ENCODE data around the gene FIGNL1. TPM values are rescaled to one million over a fixed set of nuclear protein-coding genes. Genes with fewer than 3 reads are reported as not detected.

The FIGNL1 gene
- total RNA-seq, 1 donor from 2014 or later, result 25.4 TPM

GRCh38 chr7:50412973-50413372, 37.2 kb downstream of the FIGNL1 start:
- H3K9me3 Mint-ChIP-seq, result no peaks in the 10 kb centered on the region
- DNase-seq (ENCODE audit: low spot score in 2 of 2, unreplicated experiment in 2 of 2), result no peak
- H3K4me3 Mint-ChIP-seq, result no peak overlapping the region
- H3K27ac Mint-ChIP-seq, result no peak overlapping the region
- TF ChIP-seq CTCF (IDR thresholded peaks at IDR 0.05; ENCODE audit: unreplicated experiment), result no peak
- H3K27me3 Mint-ChIP-seq (ENCODE audit: low read depth), result peaks cover 11% of the 10 kb centered on the region
- no peaks in the 10 kb centered on the region for H3K36me3 Mint-ChIP-seq
- no peaks in the 10 kb centered on the region for H3K4me1 Mint-ChIP-seq

GRCh38 chr7:50411332-50411731, 38.8 kb downstream of the FIGNL1 start:
- no peak overlapping the region for H3K27ac Mint-ChIP-seq
- H3K4me3 Mint-ChIP-seq, result no peak overlapping the region

GRCh38 chr7:50409856-50410745, 40.0 kb downstream of the FIGNL1 start:
- no peak for DNase-seq (ENCODE audit: low spot score in 2 of 2, unreplicated experiment in 2 of 2)
- H3K4me3 Mint-ChIP-seq, result no peak overlapping the region
- no peaks in the 10 kb centered on the region for H3K36me3 Mint-ChIP-seq
- H3K4me1 Mint-ChIP-seq, result no peaks in the 10 kb centered on the region
- TF ChIP-seq CTCF (IDR thresholded peaks at IDR 0.05; ENCODE audit: unreplicated experiment), result no peak
- peaks cover 33% of the 10 kb centered on the region for H3K27me3 Mint-ChIP-seq (ENCODE audit: low read depth)
- H3K27ac Mint-ChIP-seq, result no peak overlapping the region
- H3K9me3 Mint-ChIP-seq, result no peaks in the 10 kb centered on the region

More at GRCh38 chr7:50411332-50411731, 38.8 kb downstream of the FIGNL1 start:
- no peak for DNase-seq (ENCODE audit: low spot score in 2 of 2, unreplicated experiment in 2 of 2)
- no peak for TF ChIP-seq CTCF (IDR thresholded peaks at IDR 0.05; ENCODE audit: unreplicated experiment)
- no peaks in the 10 kb centered on the region for H3K36me3 Mint-ChIP-seq
- H3K9me3 Mint-ChIP-seq, result no peaks in the 10 kb centered on the region
- peaks cover 27% of the 10 kb centered on the region for H3K27me3 Mint-ChIP-seq (ENCODE audit: low read depth)
- H3K4me1 Mint-ChIP-seq, result no peaks in the 10 kb centered on the region

GRCh38 chr7:50406935-50407334, 43.2 kb downstream of the FIGNL1 start:
- no peak for DNase-seq (ENCODE audit: low spot score in 2 of 2, unreplicated experiment in 2 of 2)
- H3K27me3 Mint-ChIP-seq (ENCODE audit: low read depth), result peaks cover 51% of the 10 kb centered on the region
- H3K36me3 Mint-ChIP-seq, result no peaks in the 10 kb centered on the region
- TF ChIP-seq CTCF (IDR thresholded peaks at IDR 0.05; ENCODE audit: unreplicated experiment), result no peak
- H3K4me3 Mint-ChIP-seq, result no peak overlapping the region
- no peak overlapping the region for H3K27ac Mint-ChIP-seq
- H3K4me1 Mint-ChIP-seq, result no peaks in the 10 kb centered on the region
- no peaks in the 10 kb centered on the region for H3K9me3 Mint-ChIP-seq

GRCh38 chr7:50405221-50405620, 44.9 kb downstream of the FIGNL1 start:
- no peaks in the 10 kb centered on the region for H3K4me1 Mint-ChIP-seq
- H3K9me3 Mint-ChIP-seq, result no peaks in the 10 kb centered on the region
- H3K27me3 Mint-ChIP-seq (ENCODE audit: low read depth), result peaks cover 64% of the 10 kb centered on the region
- H3K36me3 Mint-ChIP-seq, result no peaks in the 10 kb centered on the region
- no peak overlapping the region for H3K4me3 Mint-ChIP-seq
- TF ChIP-seq CTCF (IDR thresholded peaks at IDR 0.05; ENCODE audit: unreplicated experiment), result no peak
- H3K27ac Mint-ChIP-seq, result no peak overlapping the region
- DNase-seq (ENCODE audit: low spot score in 2 of 2, unreplicated experiment in 2 of 2), result no peak

Data from mesothelial cell of epicardium (in vitro differentiated cells).